Measurements from ENCODE around the gene TTLL6. TPM values are rescaled to one million over a fixed set of nuclear protein-coding genes. Genes with fewer than 3 reads are reported as not detected.
"Not testable (repeated sequence)": the region's sequence is repeated elsewhere in the genome, so short reads cannot be mapped to it uniquely, and the experiment has no call there.

Gene TTLL6
- total RNA-seq, 1 donor, result not detected

GRCh38 chr17:48800626-48801217 lies 16.3 kb downstream of the TTLL6 start:
- no peak for DNase-seq (ENCODE audit: insufficient read length, low spot score, missing footprints)
- Histone ChIP-seq H2AFZ (ENCODE audit: low read length) (no peak overlapping the region), H3K36me3 (ENCODE audit: insufficient read depth, low read length) (no peaks in the 10 kb centered on the region), H3K4me2 (ENCODE audit: insufficient read depth, low read length) (no peak overlapping the region), H3K4me3 (ENCODE audit: insufficient read depth, low read length) (no peak overlapping the region), H3K79me2 (ENCODE audit: insufficient read depth, low read length) (no peaks in the 10 kb centered on the region), H3K27ac (ENCODE audit: low read depth, low read length) (no peak overlapping the region), H3K27me3 (ENCODE audit: insufficient read depth, low read length) (peaks cover 17% of the 10 kb centered on the region), H3K4me1 (ENCODE audit: insufficient read depth, low read length) (peaks cover 3% of the 10 kb centered on the region), H3K9me3 (ENCODE audit: low read depth, low read length) (no peaks in the 10 kb centered on the region), H4K20me1 (ENCODE audit: insufficient read depth, low read length) (no peaks in the 10 kb centered on the region)
- no peak for TF ChIP-seq CTCF (IDR thresholded peaks at IDR 0.05; ENCODE audit: extremely low read depth, low read depth, low read length)

GRCh38 chr17:48799069-48799723 lies 17.8 kb downstream of the TTLL6 start:
- Histone ChIP-seq H3K27ac (ENCODE audit: low read depth, low read length) (no peak overlapping the region), H3K4me2 (ENCODE audit: insufficient read depth, low read length) (no peak overlapping the region), H3K79me2 (ENCODE audit: insufficient read depth, low read length) (no peaks in the 10 kb centered on the region), H3K36me3 (ENCODE audit: insufficient read depth, low read length) (no peaks in the 10 kb centered on the region), H4K20me1 (ENCODE audit: insufficient read depth, low read length) (no peaks in the 10 kb centered on the region), H3K27me3 (ENCODE audit: insufficient read depth, low read length) (peaks cover 11% of the 10 kb centered on the region), H3K4me1 (ENCODE audit: insufficient read depth, low read length) (peaks cover 7% of the 10 kb centered on the region), H3K4me3 (ENCODE audit: insufficient read depth, low read length) (no peak overlapping the region), H2AFZ (ENCODE audit: low read length) (no peak overlapping the region), H3K9me3 (ENCODE audit: low read depth, low read length) (no peaks in the 10 kb centered on the region)
- TF ChIP-seq CTCF (IDR thresholded peaks at IDR 0.05; ENCODE audit: extremely low read depth, low read depth, low read length), result no peak
- no peak for DNase-seq (ENCODE audit: insufficient read length, low spot score, missing footprints)

- not testable (repeated sequence) for H3K9me3 ChIP-seq (ENCODE audit: low read depth, low read length)
These were observed 20.9 kb downstream of the TTLL6 start for GRCh38 chr17:48796163-48796522.

GRCh38 chr17:48795444-48796162 lies 21.4 kb downstream of the TTLL6 start:
- peaks cover 11% of the 10 kb centered on the region for H3K4me1 ChIP-seq (ENCODE audit: insufficient read depth, low read length)
- DNase-seq (ENCODE audit: insufficient read length, low spot score, missing footprints), result peak; percentile 86
- H3K79me2 ChIP-seq (ENCODE audit: insufficient read depth, low read length), result no peaks in the 10 kb centered on the region
- peak overlapping the region; percentile 32 for H3K4me2 ChIP-seq (ENCODE audit: insufficient read depth, low read length)
- H3K4me3 ChIP-seq (ENCODE audit: insufficient read depth, low read length), result no peak overlapping the region
- H3K27ac ChIP-seq (ENCODE audit: low read depth, low read length), result no peak overlapping the region
- no peak for TF ChIP-seq CTCF (IDR thresholded peaks at IDR 0.05; ENCODE audit: extremely low read depth, low read depth, low read length)
- peaks cover 9% of the 10 kb centered on the region for H3K27me3 ChIP-seq (ENCODE audit: insufficient read depth, low read length)
- H2AFZ ChIP-seq (ENCODE audit: low read length), result no peak overlapping the region
- no peaks in the 10 kb centered on the region for H3K36me3 ChIP-seq (ENCODE audit: insufficient read depth, low read length)
- no peaks in the 10 kb centered on the region for H4K20me1 ChIP-seq (ENCODE audit: insufficient read depth, low read length)
- H3K9me3 ChIP-seq (ENCODE audit: low read depth, low read length), result no peaks in the 10 kb centered on the region

More at GRCh38 chr17:48796163-48796522, 20.9 kb downstream of the TTLL6 start:
- H3K4me1 ChIP-seq (ENCODE audit: insufficient read depth, low read length), result peaks cover 11% of the 10 kb centered on the region
- H2AFZ ChIP-seq (ENCODE audit: low read length); H3K27me3 ChIP-seq (ENCODE audit: insufficient read depth, low read length); H3K36me3 ChIP-seq (ENCODE audit: insufficient read depth, low read length); H4K20me1 ChIP-seq (ENCODE audit: insufficient read depth, low read length); H3K4me2 ChIP-seq (ENCODE audit: insufficient read depth, low read length); DNase-seq (ENCODE audit: insufficient read length, low spot score, missing footprints); H3K4me3 ChIP-seq (ENCODE audit: insufficient read depth, low read length); H3K27ac ChIP-seq (ENCODE audit: low read depth, low read length); H3K79me2 ChIP-seq (ENCODE audit: insufficient read depth, low read length): not testable (repeated sequence)

Measured in osteoblast (primary cell).